Stomach smooth muscle (tissue), 2 donors: ENCODE measurements around the gene PIK3CG.

ENCODE experiments used
- H3K27ac ChIP-seq: one replicate; pipeline ENCODE4 v1.7.0; 2013; ENCODE audit warnings: mild to moderate bottlenecking, low read length, inconsistent platforms
- H3K27me3 ChIP-seq, 2 donors: one replicate each; pipeline ENCODE4 v1.7.0; 2013; ENCODE audit warnings: low read length in 2 of 2; ENCODE audit not compliant: insufficient read depth in 2 of 2, control insufficient read depth in 1 of 2
- H3K36me3 ChIP-seq, 2 donors: one replicate each; pipeline ENCODE4 v1.7.0; 2013; ENCODE audit warnings: low read length in 2 of 2; ENCODE audit not compliant: control insufficient read depth in 2 of 2, insufficient read depth in 2 of 2
- H3K4me1 ChIP-seq: one replicate; pipeline ENCODE4 v1.7.0; 2013; ENCODE audit warnings: low read length; ENCODE audit not compliant: control insufficient read depth, insufficient read depth
- H3K4me3 ChIP-seq, 2 donors: one replicate each; pipeline ENCODE4 v1.7.0; 2013; ENCODE audit warnings: low read length in 2 of 2
- H3K9ac ChIP-seq, 2 donors: one replicate each; pipeline ENCODE4 v1.7.0; 2013; ENCODE audit warnings: low read length in 2 of 2, mild to moderate bottlenecking in 1 of 2
- H3K9me3 ChIP-seq, 2 donors: one replicate each; pipeline ENCODE4 v1.7.0; 2013; ENCODE audit warnings: low read length in 2 of 2; ENCODE audit not compliant: control insufficient read depth in 2 of 2
- donor health status: healthy.
- donor health status: Pancreatic carcinoma.

The PIK3CG gene

DNA sequence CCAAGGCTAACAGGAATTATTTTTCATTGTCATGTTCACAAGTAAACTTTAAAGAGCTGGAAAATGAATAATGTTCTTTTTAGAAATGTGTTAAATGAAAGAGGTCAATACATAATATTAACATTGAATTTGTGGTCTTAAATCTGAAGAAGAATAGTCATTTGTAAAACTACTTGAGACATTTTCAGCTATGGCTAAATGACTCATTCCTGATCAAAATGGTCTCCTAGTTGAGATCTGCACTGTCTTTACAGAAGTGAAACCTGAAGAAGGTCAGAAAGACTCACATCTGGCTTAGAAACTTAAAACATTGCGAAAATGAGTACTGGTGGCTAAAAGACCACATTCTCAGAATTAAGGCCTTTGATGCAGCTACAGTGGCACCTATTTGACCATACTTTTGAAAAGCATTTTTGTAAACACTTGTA lies 5.9 kb downstream of the PIK3CG start:
- Histone ChIP-seq H3K4me3 (no peak overlapping the region), H3K9ac (no peak overlapping the region), H3K9me3 (no peaks in the 10 kb centered on the region), H3K27me3 (no peaks in the 10 kb centered on the region), H3K4me1 (no peaks in the 10 kb centered on the region), H3K27ac (no peak overlapping the region), H3K36me3 (no peaks in the 10 kb centered on the region)

DNA sequence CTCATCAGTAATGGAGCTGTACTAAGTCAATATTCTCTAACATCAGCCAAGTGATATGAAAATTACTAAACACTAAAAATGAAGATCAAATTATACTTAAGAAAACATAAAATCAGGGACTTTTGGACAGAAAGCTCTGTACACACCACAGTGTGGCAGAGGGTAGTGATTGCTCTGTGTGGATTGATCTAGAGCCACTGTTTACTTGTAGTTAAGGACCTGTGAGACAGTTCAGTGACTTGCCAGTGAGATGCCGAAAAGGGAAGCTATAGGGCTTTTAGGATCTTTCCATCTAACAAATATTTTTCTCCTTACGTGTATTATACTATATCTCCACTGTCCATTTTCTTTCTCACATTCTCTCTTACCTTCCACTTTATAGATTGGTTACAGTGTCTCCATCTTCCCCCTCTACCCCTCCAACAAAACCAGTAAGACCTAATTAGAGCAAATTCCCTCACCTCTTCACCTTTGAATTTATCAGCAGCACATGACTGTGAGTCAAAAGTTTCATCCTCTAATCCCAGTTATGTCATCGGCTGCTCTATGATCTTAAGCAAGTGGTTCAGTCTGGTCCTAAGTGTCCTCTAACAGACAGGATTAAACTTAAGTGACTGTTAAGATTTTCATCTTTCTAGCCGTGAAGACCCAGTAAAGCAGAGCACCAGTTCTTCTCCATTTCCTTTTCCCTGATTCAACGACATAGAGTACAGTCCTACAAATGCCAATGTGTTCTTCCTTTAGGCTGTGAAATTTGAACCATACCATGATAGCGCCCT lies 6.9 kb downstream of the PIK3CG start:
- Histone ChIP-seq H3K9ac (no peak overlapping the region), H3K27ac (no peak overlapping the region)

DNA sequence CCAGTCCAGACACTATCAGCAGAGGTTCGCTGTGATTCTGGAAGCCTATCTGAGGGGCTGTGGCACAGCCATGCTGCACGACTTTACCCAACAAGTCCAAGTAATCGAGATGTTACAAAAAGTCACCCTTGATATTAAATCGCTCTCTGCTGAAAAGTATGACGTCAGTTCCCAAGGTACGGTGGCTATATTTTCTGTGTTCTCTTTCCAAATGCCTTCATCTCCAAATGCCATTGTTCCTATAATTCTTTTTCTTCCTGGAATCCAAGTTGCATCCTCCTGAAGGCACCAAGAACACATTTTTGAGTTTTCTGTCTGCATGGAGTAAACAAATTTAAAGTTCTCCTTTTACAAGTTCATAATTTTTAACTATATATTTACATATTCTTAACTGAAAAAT lies 7.7 kb downstream of the PIK3CG start:
- H3K4me1 ChIP-seq = no peaks in the 10 kb centered on the region
- no peaks in the 10 kb centered on the region for H3K36me3 ChIP-seq

More for the DNA sequence above, 6.9 kb downstream of the PIK3CG start:
- Histone ChIP-seq H3K9me3 (no peaks in the 10 kb centered on the region), H3K36me3 (no peaks in the 10 kb centered on the region), H3K27me3 (no peaks in the 10 kb centered on the region), H3K4me1 (no peaks in the 10 kb centered on the region), H3K4me3 (no peak overlapping the region)

DNA sequence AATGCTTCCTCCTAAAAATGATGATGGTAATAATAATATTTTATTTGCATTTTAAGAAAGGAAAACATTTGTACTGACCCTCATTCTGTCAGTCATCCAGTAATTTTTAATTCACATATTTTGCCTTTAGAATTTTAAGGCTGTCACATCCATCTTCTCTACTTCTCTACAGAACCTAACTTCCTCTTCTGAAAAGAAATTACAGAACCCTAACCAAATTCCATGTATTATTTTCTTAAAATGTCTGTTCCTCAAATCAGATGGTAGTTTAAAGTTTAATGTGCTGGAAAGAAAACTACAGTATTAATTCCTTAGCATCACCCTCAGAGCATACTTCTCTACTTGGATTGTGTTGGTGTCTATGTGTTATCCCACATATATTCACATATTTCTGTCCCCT lies 9.0 kb downstream of the PIK3CG start:
- no peak overlapping the region for H3K9ac ChIP-seq
- no peaks in the 10 kb centered on the region for H3K27me3 ChIP-seq
- H3K9me3 ChIP-seq = no peaks in the 10 kb centered on the region
- H3K4me1 ChIP-seq = no peaks in the 10 kb centered on the region
- H3K27ac ChIP-seq = no peak overlapping the region
- H3K4me3 ChIP-seq = no peak overlapping the region
- no peaks in the 10 kb centered on the region for H3K36me3 ChIP-seq

More for the DNA sequence above, 7.7 kb downstream of the PIK3CG start:
- Histone ChIP-seq H3K27me3 (no peaks in the 10 kb centered on the region), H3K4me3 (no peak overlapping the region), H3K9ac (no peak overlapping the region), H3K9me3 (no peaks in the 10 kb centered on the region), H3K27ac (no peak overlapping the region)

DNA sequence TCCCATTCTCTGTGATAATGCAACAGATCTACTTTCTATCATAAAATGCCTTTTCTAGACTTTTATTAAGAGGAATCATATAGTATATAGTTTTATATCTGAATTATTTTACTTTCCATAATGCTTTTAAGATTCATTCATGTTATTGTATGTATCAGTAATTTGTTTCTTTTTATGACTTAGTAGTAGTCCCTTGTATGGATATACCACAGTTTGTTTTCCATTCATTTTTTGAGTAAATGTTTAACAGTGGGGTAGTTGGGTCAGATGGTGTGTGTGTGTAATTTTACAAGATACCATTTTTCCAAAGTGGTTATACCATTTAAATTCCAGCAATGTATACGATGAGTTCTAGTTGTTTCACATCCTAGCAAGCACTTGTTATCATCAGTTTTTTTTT lies 10.4 kb downstream of the PIK3CG start:
- H3K9ac ChIP-seq = no peak overlapping the region
- H3K4me3 ChIP-seq = no peak overlapping the region
- no peaks in the 10 kb centered on the region for H3K36me3 ChIP-seq
- no peaks in the 10 kb centered on the region for H3K27me3 ChIP-seq
- no peaks in the 10 kb centered on the region for H3K4me1 ChIP-seq
- H3K9me3 ChIP-seq = no peaks in the 10 kb centered on the region
- H3K27ac ChIP-seq = no peak overlapping the region

DNA sequence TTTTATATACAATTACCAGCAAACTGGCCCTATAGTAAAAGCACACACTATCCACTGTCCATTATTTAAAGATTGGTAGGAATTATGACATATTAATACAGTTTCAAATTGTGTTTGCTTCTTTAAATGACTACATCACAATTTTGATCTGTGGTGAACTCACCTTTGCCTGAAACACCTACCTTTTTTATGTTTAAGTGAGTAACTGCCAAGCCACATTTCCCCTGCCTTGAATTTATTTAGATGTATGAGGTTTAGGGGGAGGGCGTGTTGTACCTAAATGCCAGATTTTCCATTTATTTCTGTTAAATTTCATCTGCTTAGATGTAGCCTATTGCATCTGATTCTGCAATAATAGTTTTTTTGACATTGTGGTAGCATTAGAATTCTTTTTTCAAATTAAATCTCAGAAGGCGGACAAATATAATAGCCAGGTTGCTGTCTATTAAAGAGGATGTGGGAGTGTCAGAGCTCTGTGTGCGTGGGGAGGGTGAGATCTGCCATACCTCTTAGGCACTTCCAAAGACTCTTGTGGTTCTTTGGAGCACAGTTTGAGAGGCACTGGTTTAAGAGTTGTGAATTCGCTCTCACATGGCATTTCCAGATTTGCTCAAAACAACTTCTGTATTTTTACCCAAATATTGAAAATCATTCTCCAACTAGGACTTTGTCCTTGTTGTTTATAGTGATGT lies 13.8 kb downstream of the PIK3CG start:
- no peak overlapping the region for H3K9ac ChIP-seq
- H3K4me3 ChIP-seq = no peak overlapping the region
- H3K4me1 ChIP-seq = no peaks in the 10 kb centered on the region
- H3K27ac ChIP-seq = no peak overlapping the region
- no peaks in the 10 kb centered on the region for H3K36me3 ChIP-seq
- no peaks in the 10 kb centered on the region for H3K27me3 ChIP-seq
- H3K9me3 ChIP-seq = no peaks in the 10 kb centered on the region

DNA sequence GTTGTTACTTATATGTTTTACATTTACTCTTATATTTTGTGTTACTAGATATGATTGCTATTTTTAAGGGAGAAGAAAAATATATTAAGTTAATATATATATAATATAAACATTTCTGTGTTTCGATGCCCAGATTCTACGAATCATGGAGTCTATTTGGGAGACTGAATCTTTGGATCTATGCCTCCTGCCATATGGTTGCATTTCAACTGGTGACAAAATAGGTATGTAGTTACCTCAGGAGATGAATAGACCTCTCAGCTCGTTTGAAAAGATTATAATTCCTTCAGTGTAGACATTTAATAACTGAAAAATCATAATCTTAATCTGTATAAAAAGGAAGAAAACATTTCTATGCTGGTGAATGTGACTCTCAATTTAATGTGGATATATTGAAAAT lies 16.9 kb downstream of the PIK3CG start:
- Histone ChIP-seq H3K36me3 (no peaks in the 10 kb centered on the region), H3K9me3 (no peaks in the 10 kb centered on the region), H3K27me3 (no peaks in the 10 kb centered on the region), H3K27ac (no peak overlapping the region), H3K9ac (no peak overlapping the region), H3K4me1 (no peaks in the 10 kb centered on the region), H3K4me3 (no peak overlapping the region)

DNA sequence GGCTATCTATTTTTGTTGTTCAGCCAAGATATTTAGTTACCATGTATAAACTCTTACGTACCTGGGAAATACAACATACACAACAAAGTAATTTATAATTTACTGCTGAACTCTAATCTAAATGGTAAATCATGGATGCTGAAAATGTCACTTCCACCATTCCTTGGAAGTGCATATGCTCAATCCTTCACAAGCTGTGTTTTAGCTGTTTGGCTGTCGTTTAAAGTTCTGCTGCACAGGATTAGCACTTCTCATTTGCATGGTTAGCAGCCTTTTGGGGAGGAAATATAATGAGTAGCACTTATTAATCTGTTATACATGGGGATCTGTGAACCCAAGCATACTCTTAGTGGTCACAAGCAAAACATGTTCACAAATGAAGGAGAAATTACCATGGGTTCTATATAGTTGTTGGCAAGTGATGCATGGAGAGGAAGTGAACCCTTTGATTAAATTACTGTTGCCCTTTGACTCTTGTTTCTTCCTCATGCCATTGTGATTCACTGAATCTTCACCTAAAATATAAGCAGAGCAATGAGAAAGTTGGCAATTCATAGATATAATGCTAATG lies 18.5 kb downstream of the PIK3CG start:
- Histone ChIP-seq H3K9ac (no peak overlapping the region), H3K4me3 (no peak overlapping the region), H3K4me1 (no peaks in the 10 kb centered on the region), H3K27me3 (no peaks in the 10 kb centered on the region), H3K27ac (no peak overlapping the region), H3K36me3 (no peaks in the 10 kb centered on the region), H3K9me3 (no peaks in the 10 kb centered on the region)

DNA sequence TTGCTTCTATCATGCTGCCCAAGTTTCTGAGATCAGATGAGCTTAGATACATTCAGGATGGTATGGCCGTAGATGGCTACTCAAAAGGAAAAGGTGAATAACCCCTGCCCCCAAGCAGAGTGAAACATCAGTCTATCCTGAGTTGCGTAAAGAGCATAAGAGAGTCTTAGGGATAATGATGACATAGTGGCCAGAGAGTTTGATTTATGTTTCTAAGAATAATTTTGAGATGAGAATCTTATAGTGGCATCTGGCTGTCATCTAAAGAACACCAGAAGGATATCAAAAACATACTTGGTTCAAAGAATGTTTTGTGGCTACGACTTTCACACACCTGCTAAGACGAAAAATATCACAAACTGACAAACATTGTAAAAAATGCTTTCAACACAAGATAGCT lies 20.6 kb downstream of the PIK3CG start:
- no peaks in the 10 kb centered on the region for H3K27me3 ChIP-seq
- H3K27ac ChIP-seq = no peak overlapping the region
- H3K36me3 ChIP-seq = no peaks in the 10 kb centered on the region
- no peak overlapping the region for H3K4me3 ChIP-seq
- H3K4me1 ChIP-seq = no peaks in the 10 kb centered on the region
- H3K9me3 ChIP-seq = no peaks in the 10 kb centered on the region
- no peak overlapping the region for H3K9ac ChIP-seq

DNA sequence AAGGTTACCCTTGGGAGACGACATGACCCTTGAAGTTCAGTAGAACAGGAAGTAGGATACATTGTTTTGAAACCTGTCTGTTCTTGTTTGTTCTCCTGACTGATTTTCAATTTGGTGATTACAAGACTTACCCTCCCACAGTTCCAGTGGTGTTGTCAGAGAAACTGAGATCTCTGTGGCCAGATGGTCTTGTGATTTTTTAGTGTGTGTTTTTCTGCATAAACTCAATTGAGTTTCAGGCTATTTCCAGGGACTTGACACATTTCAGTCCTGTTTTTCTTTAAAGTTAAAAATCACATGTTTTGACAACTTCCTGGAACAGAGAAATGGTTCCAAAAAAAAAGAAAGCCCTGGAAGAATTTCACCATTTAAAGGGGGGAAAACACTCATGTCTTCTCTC lies 22.3 kb downstream of the PIK3CG start:
- Histone ChIP-seq H3K4me1 (peaks cover 1% of the 10 kb centered on the region), H3K9me3 (no peaks in the 10 kb centered on the region), H3K27me3 (no peaks in the 10 kb centered on the region), H3K4me3 (no peak overlapping the region), H3K9ac (no peak overlapping the region), H3K36me3 (no peaks in the 10 kb centered on the region), H3K27ac (no peak overlapping the region)

DNA sequence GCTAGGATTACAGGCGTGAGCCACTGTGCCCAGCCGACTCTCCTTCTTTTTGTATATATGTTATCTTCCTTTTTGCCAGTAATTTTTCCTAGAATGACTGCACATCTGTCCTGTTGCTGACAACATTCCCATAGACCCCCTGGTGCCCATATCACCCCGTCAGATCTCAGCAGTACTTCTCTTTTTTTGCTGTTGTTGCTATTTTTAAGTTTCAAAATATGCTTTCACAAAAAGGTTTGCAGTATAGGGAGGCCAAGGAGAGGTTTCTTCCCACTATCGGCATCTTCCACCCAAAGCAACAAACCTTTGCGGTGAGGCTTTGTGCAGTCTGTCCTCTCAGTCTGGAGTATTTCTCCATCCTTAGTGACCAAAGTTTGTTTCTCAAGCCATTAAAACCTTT lies 23.1 kb downstream of the PIK3CG start:
- Histone ChIP-seq H3K27me3 (no peaks in the 10 kb centered on the region), H3K27ac (no peak overlapping the region), H3K36me3 (no peaks in the 10 kb centered on the region), H3K9me3 (no peaks in the 10 kb centered on the region), H3K9ac (no peak overlapping the region), H3K4me1 (peaks cover 4% of the 10 kb centered on the region), H3K4me3 (no peak overlapping the region)
